ENCODE data around the gene DISC1. TPM values are rescaled to one million over a fixed set of nuclear protein-coding genes. Genes with fewer than 3 reads are reported as not detected.

Gene DISC1
- total and polyA plus RNA-seq, 2 experiments from 2014 or later, result 2.1 to 6.5 TPM

- no peak overlapping the region for H3K27ac Mint-ChIP-seq
- no peaks in the 10 kb centered on the region for H3K4me1 ChIP-seq (ENCODE audit: insufficient read depth)
- H2AFZ ChIP-seq, result no peak overlapping the region
- H3K9me2 ChIP-seq (ENCODE audit: insufficient read depth), result no peaks in the 10 kb centered on the region
- no peak overlapping the region for H3K4me3 Mint-ChIP-seq
- H3K4me3 ChIP-seq, result no peak overlapping the region
- TF ChIP-seq STAT1 (IDR thresholded peaks at IDR 0.05; ENCODE audit: unreplicated experiment) (no peak), EZH2phosphoT487 (IDR thresholded peaks at IDR 0.05; ENCODE audit: unreplicated experiment) (no peak), REST (IDR thresholded peaks at IDR 0.05; ENCODE audit: unreplicated experiment) (no peak)
- no peaks in the 10 kb centered on the region for H3K36me3 ChIP-seq (ENCODE audit: insufficient read depth)
- no peaks in the 10 kb centered on the region for H3F3A ChIP-seq (replicated peaks; ENCODE audit: low read depth)
- no peaks in the 10 kb centered on the region for H3K27me3 ChIP-seq (ENCODE audit: insufficient read depth)
- H3K4me2 ChIP-seq, result no peak overlapping the region
- no peaks in the 10 kb centered on the region for H3K36me3 Mint-ChIP-seq (ENCODE audit: low read depth)
- DNase-seq (ENCODE audit: low spot score) (no peak), ATAC-seq (no peak)
- H3K4me1 Mint-ChIP-seq, result 0 out of 3 replicates have a peak, but pooled peaks cover 5% of the 10 kb centered on the region
- H3K27me3 Mint-ChIP-seq (ENCODE audit: insufficient read depth, low read depth, poor library complexity), result no peaks in the 10 kb centered on the region
- H3K27ac ChIP-seq (ENCODE audit: low read depth), result no peak overlapping the region
- H4K20me1 ChIP-seq (replicated peaks; ENCODE audit: insufficient read depth), result no peaks in the 10 kb centered on the region
- H3K9me3 Mint-ChIP-seq, result no peaks in the 10 kb centered on the region
- no peaks in the 10 kb centered on the region for H3K79me2 ChIP-seq (replicated peaks; ENCODE audit: insufficient read depth)
These were observed 94.8 kb downstream of the DISC1 start for GRCh38 chr1:231721436-231721835.

- Histone ChIP-seq H3K4me1 (ENCODE audit: insufficient read depth) (no peaks in the 10 kb centered on the region), H3K27me3 (ENCODE audit: insufficient read depth) (no peaks in the 10 kb centered on the region), H3F3A (replicated peaks; ENCODE audit: low read depth) (no peaks in the 10 kb centered on the region), H3K9me2 (ENCODE audit: insufficient read depth) (no peaks in the 10 kb centered on the region), H3K27ac (ENCODE audit: low read depth) (no peak overlapping the region), H4K20me1 (replicated peaks; ENCODE audit: insufficient read depth) (no peaks in the 10 kb centered on the region), H3K4me3 (no peak overlapping the region), H2AFZ (no peak overlapping the region), H3K36me3 (ENCODE audit: insufficient read depth) (no peaks in the 10 kb centered on the region), H3K79me2 (replicated peaks; ENCODE audit: insufficient read depth) (no peaks in the 10 kb centered on the region), H3K4me2 (no peak overlapping the region)
- H3K27me3 Mint-ChIP-seq (ENCODE audit: insufficient read depth, low read depth, poor library complexity), result no peaks in the 10 kb centered on the region
- H3K27ac Mint-ChIP-seq, result no peak overlapping the region
- H3K9me3 Mint-ChIP-seq, result no peaks in the 10 kb centered on the region
- H3K4me3 Mint-ChIP-seq, result no peak overlapping the region
- ATAC-seq (no peak), DNase-seq (ENCODE audit: low spot score) (no peak)
- no peaks in the 10 kb centered on the region for H3K36me3 Mint-ChIP-seq (ENCODE audit: low read depth)
- H3K4me1 Mint-ChIP-seq, result 0 out of 3 replicates have a peak, but pooled peaks cover 5% of the 10 kb centered on the region
- TF ChIP-seq POLR2AphosphoS5 (IDR thresholded peaks at IDR 0.05; ENCODE audit: low read depth) (no peak), CTCF (conservative IDR thresholded peaks at IDR 0.05; ENCODE audit: low read depth in 2 of 2) (no peak), REST (IDR thresholded peaks at IDR 0.05; ENCODE audit: unreplicated experiment) (no peak), ZNF114 (CRISPR knock-in tag; IDR thresholded peaks at IDR 0.05) (no peak), EZH2 (IDR thresholded peaks at IDR 0.05; ENCODE audit: low read depth, unreplicated experiment) (no peak), ZNF331 (CRISPR knock-in tag; IDR thresholded peaks at IDR 0.05; ENCODE audit: low read depth) (no peak)
These were observed 95.8 kb downstream of the DISC1 start for GRCh38 chr1:231722356-231722755.
